Measurements from ENCODE around the gene NTSR2. TPM values are rescaled to one million over a fixed set of nuclear protein-coding genes. Genes with fewer than 3 reads are reported as not detected.

NTSR2 gene
- polyA plus RNA-seq, 2 of the 4 experiments (the other 2 are of a cell fraction), result not detected

DNA sequence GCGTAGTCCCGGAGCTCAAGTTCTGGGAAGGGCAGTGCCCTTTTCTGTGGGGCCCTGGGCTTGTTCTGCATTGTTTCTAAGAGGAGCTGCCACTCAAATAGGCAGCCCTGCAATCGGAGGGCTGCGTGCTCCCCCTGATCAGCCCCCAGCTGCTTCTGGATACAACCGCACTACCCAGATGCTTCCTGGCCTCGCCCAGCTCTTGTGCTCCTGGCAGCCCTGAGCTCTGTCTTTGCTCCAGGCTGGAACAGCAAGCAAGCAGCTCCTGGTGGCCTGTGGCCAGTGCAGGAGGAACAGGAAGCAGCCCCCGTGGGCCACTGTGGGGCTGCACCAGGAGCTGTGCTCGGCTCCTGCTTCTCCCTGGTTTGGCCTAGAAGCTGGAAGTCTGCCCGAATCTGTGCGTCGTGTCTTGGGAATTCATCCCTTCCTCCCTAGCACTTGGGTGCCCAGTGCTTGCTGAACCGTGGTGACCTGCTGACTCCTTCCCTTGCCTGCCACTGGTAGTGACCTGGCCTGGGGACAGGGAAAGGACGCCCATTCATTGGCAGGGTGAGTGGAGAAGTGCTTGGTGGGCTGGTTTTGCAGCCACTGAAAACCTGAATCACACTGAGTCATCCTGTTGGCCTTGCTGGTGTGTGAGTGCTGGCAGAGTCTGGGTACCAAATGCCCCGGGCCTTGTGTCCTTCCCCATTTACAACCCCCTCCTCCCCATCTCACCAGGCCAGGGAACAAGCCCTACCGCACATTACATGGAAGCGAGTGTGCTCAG is 27.3 kb upstream of the NTSR2 start:
- peak; percentile 32 to 68 for DNase-seq (ENCODE audit: low read depth in 1 of 2, low spot score in 1 of 2)
- 45% methylated on average over 13 of the region's 16 CpGs for WGBS (ENCODE audit: missing lambda C conversion rate)
- Histone ChIP-seq H3K27ac (peak overlapping the region; percentile 68 to 81), H3K4me2 (peak overlapping the region; percentile 64), H3K4me1 (peaks cover 23% of the 10 kb centered on the region), H3K9me3 (no peaks in the 10 kb centered on the region), H3K4me3 (no peak overlapping the region)
- ATAC-seq, result peak; percentile 61 to 72
- FAIRE-seq, result no peak
- TF ChIP-seq, protein P1, sequence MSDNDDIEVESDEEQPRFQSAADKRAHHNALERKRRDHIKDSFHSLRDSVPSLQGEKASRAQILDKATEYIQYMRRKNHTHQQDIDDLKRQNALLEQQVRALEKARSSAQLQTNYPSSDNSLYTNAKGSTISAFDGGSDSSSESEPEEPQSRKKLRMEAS (IDR thresholded peaks at IDR 0.05), result peak; percentile 50
- TF ChIP-seq JUN (IDR thresholded peaks at IDR 0.05) (0 out of 5 replicates have a peak, but pooled peaks of 1 of the 2 experiments have one; percentile 20), CHD4 (IDR thresholded peaks at IDR 0.05; ENCODE audit: borderline replicate concordance) (no peak), MAFK (IDR thresholded peaks at IDR 0.05; ENCODE audit: partially characterized antibody) (peak; percentile 75), FOSL2 (IDR thresholded peaks at IDR 0.05) (peak; percentile 30; the same call in 1 of the 2 replicates), FOSL2 (CRISPR knock-in tag; IDR thresholded peaks at IDR 0.05) (peak; percentile 60), RAD21 (conservative IDR thresholded peaks at IDR 0.05 in 1 of 2, IDR thresholded peaks at IDR 0.05 in 1 of 2) (no peak)
- ChIA-PET POLR2A (interaction anchor here (2.5 kb wide), 1 partner anchor 47 kb away, joined by 10 read pairs; no protein-coding TSS in a partner anchor), CTCF (interaction anchor here (0.7 to 35.7 kb wide), 9 partner anchors 8 to 88 kb away, joined by 3 to 700 read pairs (median 5); partner anchors contain the start of gene NTSR2)

DNA sequence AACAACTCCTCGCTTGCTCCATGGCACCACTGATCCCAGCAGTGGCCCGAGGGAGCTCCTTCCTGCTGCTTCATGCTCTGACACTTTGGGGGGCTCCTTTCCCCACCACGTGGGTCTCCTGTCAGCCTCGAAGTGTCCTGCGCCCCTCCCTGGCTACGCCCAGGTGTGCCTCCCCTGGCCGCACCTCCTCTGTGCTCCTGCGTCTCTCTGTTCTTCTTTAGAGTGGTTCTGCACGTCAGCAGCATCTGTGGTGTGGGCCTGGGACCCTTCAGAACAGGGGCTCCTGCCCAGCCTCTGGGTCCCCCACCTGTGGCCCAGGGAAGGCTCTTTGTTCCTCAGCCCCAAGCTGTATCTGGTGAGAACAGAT is 26.7 kb upstream of the NTSR2 start:
- FAIRE-seq (no peak), ATAC-seq (no peak), DNase-seq (ENCODE audit: low read depth in 1 of 2, low spot score in 1 of 2) (no peak)
- H3K27ac ChIP-seq, result peak overlapping the region; percentile 68 to 81
- ChIA-PET POLR2A (no interaction called here), CTCF (interaction anchor here (0.7 to 35.7 kb wide), 8 partner anchors 9 to 88 kb away, joined by 3 to 700 read pairs (median 4); partner anchors contain the start of gene NTSR2)
- H3K9me3 ChIP-seq, result no peaks in the 10 kb centered on the region
- peaks cover 23% of the 10 kb centered on the region for H3K4me1 ChIP-seq
- TF ChIP-seq RARB (CRISPR knock-in tag; IDR thresholded peaks at IDR 0.05) (no peak), SMC3 (IDR thresholded peaks at IDR 0.05) (no peak), HEYL (CRISPR knock-in tag; IDR thresholded peaks at IDR 0.05) (no peak), CHD4 (IDR thresholded peaks at IDR 0.05; ENCODE audit: borderline replicate concordance) (no peak), BHLHE40 (IDR thresholded peaks at IDR 0.05; ENCODE audit: low read depth, low read length) (no peak), PHF8 (IDR thresholded peaks at IDR 0.05; ENCODE audit: borderline replicate concordance, low read depth) (no peak), POLR2AphosphoS2 (conservative IDR thresholded peaks at IDR 0.05; ENCODE audit: low read length) (no peak), CEBPB (IDR thresholded peaks at IDR 0.05) (no peak), HOXB13 (CRISPR knock-in tag; IDR thresholded peaks at IDR 0.05; ENCODE audit: low read depth) (no peak), MYC (IDR thresholded peaks at IDR 0.05; ENCODE audit: borderline replicate concordance, low read length) (no peak), GATA3 (IDR thresholded peaks at IDR 0.05; ENCODE audit: borderline replicate concordance) (no peak), HDAC2 (IDR thresholded peaks at IDR 0.05) (no peak)
- TF ChIP-seq, protein P2, sequence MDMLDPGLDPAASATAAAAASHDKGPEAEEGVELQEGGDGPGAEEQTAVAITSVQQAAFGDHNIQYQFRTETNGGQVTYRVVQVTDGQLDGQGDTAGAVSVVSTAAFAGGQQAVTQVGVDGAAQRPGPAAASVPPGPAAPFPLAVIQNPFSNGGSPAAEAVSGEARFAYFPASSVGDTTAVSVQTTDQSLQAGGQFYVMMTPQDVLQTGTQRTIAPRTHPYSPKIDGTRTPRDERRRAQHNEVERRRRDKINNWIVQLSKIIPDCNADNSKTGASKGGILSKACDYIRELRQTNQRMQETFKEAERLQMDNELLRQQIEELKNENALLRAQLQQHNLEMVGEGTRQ (IDR thresholded peaks at IDR 0.05), result no peak
- TF ChIP-seq, protein P3, sequence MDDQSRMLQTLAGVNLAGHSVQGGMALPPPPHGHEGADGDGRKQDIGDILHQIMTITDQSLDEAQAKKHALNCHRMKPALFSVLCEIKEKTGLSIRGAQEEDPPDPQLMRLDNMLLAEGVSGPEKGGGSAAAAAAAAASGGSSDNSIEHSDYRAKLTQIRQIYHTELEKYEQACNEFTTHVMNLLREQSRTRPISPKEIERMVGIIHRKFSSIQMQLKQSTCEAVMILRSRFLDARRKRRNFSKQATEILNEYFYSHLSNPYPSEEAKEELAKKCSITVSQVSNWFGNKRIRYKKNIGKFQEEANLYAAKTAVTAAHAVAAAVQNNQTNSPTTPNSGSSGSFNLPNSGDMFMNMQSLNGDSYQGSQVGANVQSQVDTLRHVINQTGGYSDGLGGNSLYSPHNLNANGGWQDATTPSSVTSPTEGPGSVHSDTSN (IDR thresholded peaks at IDR 0.05), result no peak
- TF ChIP-seq, protein P4, sequence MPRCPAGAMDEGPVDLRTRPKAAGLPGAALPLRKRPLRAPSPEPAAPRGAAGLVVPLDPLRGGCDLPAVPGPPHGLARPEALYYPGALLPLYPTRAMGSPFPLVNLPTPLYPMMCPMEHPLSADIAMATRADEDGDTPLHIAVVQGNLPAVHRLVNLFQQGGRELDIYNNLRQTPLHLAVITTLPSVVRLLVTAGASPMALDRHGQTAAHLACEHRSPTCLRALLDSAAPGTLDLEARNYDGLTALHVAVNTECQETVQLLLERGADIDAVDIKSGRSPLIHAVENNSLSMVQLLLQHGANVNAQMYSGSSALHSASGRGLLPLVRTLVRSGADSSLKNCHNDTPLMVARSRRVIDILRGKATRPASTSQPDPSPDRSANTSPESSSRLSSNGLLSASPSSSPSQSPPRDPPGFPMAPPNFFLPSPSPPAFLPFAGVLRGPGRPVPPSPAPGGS (IDR thresholded peaks at IDR 0.05), result no peak
- TF ChIP-seq, protein P5, sequence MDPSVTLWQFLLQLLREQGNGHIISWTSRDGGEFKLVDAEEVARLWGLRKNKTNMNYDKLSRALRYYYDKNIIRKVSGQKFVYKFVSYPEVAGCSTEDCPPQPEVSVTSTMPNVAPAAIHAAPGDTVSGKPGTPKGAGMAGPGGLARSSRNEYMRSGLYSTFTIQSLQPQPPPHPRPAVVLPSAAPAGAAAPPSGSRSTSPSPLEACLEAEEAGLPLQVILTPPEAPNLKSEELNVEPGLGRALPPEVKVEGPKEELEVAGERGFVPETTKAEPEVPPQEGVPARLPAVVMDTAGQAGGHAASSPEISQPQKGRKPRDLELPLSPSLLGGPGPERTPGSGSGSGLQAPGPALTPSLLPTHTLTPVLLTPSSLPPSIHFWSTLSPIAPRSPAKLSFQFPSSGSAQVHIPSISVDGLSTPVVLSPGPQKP (IDR thresholded peaks at IDR 0.05; ENCODE audit: low read depth, low read length), result no peak
- peak overlapping the region; percentile 64 for H3K4me2 ChIP-seq
- H3K4me3 ChIP-seq, result no peak overlapping the region
- WGBS (ENCODE audit: missing lambda C conversion rate), result 73% methylated on average over 9 of the region's 9 CpGs

Measured in A549 (cell line).